Caki2 (cell line): ENCODE data around the gene KMT2E. TPM values are rescaled to one million over a fixed set of nuclear protein-coding genes. Genes with fewer than 3 reads are reported as not detected.
"Not testable (repeated sequence)": the region's sequence is repeated elsewhere in the genome, so short reads cannot be mapped to it uniquely, and the experiment has no call there.

ENCODE experiments used
- DNase-seq: peaks from one replicate; pipeline ENCODE4 v3.0.0-alpha.2; 2015; ENCODE audit warnings: low read depth
- in situ Hi-C: cut with HindIII; loops from 2 replicates; pipeline ENCODE4 v1.10.0; 2016; ENCODE audit warnings: low sequenced_read_pairs, low pct_unique_long_range_greater_than_20kb, mixed read lengths
- total RNA-seq: library from RNA; depleted of rRNA; stranded (reverse); fragments of >200 nt; shearing (Covaris generic); gene quantifications from 2 replicates; pipeline ENCODE4 v1.2.3, GENCODE V29; 2014; ENCODE audit warnings: low replicate concordance

KMT2E gene
- total RNA-seq, 1 experiment from 2014 or later, result 12.2 TPM

DNA sequence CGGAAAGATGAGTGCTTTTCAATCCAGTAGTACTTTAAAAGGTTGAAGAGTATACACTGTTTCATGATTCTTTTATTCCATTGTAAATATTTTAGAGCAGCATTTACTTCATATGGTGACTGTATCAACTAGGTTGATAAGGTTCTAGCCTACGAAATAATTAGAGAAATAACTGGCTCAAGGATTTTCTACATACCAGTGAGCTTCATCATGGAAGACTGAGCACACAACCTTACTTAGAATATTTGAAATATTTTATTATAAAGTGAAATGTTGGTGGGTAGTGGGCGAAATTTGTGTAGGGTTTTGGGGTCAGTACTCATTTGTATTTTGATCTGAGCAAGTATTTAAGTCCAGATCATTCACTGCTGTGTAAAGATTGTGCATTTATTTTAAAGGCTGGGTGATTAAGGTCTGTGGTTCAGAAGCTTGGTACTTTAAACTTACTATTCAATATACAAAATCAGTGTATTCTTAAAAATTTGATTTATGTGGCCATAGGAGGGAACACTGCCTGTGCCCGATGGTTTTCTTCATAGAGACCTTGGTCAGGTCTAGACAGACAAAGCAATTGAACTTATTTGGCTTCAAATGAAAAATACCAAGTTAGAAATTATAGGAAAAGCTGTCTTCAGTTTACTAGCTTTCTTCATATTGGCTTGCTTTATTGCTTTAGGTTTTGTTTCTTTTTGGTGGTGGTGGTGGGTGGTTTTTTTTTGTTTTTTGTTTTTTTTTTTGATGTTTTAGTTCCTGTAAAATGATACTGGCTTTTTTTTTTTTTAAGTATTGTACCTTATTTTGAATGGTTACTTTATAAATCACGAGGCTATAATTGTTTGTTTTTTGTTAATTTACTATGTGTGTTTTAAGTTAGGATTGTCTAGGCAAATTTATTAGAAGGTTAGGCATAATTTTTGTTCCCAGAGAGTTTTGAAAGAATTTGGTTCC lies 3.0 kb downstream of the KMT2E start:
- in situ Hi-C loops, result no loop called here
- DNase-seq, result no peak

DNA sequence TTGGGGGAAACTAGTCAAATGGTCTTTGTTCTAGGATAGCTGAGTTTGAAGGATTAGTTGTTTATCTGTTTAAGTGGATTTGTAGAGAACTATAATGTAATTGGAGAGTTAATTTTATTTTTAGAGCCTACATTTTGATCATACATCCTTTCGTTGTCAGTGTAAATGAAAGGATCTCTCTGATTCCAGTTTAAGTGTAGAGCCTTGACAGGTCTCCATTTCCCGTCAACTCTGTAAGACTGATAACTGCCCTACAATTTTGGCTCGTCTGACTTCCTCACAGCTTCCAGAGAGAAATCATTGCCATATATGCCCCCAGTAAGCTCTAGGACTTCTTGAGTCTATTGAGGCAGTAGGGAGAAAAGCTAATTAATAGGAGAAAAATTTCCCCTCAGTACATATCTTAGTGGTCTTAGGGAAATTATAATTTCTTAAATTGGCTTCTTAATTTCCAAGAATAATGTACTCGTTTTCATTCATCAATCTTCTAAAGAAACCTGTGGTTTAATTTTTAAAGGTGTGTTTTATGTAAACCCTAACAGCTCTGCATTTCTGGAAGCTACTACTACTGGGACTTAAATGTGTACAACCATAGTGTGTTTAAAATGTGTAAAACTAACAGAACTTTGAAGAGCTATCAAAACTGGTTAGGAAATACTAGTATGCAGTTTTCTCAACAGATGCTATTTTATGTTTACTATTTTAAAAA lies 3.8 kb downstream of the KMT2E start:
- no peak for DNase-seq
- in situ Hi-C loops, result no loop called here

DNA sequence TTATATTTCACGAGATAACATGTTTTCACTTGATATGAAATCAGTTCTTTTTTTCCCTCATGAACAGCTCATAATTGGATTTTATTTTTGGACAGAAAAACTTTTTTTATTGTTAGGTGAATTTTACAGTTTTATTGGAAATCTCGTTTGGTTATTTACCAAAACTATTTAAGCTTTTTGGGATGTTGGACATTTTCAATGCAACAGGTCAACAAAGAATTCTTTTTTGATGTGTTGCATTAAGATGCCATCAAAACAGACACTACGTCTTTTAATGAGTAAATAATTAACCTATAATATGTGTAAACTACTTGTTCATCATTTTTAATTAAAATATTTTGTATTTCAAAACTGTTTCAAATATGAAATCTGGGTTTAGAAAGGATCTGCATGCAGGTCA lies 5.3 kb downstream of the KMT2E start:
- DNase-seq, result no peak

DNA sequence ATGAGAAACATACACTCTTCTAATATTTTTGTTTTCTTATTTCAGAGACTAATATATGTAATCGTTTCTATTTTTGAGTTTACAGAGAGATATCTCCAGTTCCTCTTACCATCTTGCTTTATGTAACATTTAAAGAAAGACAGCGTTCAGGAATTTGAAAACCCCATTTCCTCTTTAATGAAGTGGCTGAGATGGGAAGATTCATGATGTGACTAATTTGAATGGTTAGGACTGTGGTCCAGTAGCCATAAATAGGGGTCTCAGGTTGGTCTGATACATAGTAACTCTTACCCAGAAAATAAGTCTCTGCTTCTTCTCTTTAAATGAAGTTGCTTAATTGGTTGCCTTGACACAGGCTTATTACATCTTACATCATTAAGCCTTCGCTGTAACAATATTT lies 6.9 kb downstream of the KMT2E start:
- in situ Hi-C loops, result no loop called here
- DNase-seq, result no peak

More for the DNA sequence above, 5.3 kb downstream of the KMT2E start:
- in situ Hi-C loops, result no loop called here

DNA sequence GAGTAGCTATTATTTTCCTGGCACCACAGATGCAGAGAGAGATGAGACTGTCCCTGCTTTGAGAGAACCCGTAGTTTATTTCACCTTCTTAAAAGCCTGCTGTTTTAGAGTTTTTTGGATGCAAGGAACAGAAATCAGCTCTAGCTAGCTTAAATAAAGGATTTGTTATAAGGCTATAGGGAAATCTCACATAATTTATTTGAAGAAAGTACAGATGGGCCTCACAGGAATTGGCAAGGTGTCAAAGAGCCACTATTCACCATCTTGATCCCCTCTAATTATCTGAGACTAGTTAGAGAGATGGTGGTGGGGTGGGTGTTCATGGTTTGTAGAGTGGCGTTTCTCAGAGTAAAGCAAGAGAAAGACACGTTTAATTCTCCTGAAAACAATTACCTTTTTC lies 7.3 kb downstream of the KMT2E start:
- in situ Hi-C loops, result no loop called here
- no peak for DNase-seq

DNA sequence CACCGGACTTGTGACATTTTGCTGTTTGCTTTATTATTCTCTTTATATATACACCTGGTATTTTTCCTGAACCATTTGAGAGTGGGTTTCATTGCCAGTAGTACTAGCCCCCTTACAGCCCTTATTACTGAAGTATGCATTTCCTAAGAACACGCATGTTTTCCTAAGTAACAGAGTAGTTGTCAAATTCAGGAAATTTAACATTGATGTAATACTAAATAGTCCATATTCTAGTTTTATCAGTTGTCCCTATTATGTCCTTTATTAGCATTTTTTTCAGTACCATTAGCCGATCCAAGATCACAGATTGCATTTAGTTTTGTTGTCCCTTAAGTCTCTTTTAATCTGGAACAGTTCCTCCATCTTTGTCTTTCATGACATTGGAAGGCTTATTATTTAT lies 8.0 kb downstream of the KMT2E start:
- no peak for DNase-seq

DNA sequence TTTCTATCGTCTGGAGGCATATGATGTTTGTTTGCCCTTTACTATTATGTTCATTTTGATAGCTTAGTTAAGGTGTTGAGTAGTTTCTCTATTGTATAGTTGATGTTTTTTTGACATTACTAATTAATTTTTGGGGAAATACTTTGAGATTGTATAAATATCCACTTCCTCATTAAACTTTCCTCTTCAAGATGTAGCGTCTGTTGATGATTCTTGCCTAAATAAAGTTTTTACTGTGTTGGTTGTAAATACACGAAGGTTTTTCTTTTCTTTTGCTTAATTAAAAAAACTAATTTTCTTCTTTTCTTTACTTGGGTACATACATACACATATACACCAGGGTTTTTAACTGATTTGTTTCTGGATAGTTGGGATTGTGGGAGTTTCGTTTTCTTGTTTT lies 8.5 kb downstream of the KMT2E start:
- in situ Hi-C loops, result no loop called here

More for the DNA sequence above, 8.0 kb downstream of the KMT2E start:
- in situ Hi-C loops, result no loop called here

DNA sequence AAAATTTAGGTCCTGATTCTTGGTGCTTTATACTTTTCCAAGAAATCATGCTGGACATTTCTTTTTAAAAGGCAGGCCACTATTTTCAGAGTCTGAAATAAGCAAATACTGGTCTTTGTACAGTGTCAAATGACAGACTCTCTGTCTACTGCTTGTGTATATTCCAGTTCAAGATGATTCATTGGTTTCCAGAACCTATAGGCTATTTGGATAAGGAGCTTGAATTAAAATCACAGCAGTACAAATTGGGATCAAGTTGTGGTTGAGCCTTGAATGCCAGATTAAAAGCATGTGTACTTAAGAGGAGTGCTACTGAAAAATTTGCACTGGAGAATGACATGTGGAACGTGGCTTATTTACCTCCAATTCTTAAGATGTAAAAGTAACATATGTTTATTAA lies 10.7 kb downstream of the KMT2E start:
- in situ Hi-C loops, result no loop called here

More for the DNA sequence above, 8.5 kb downstream of the KMT2E start:
- no peak for DNase-seq

DNA sequence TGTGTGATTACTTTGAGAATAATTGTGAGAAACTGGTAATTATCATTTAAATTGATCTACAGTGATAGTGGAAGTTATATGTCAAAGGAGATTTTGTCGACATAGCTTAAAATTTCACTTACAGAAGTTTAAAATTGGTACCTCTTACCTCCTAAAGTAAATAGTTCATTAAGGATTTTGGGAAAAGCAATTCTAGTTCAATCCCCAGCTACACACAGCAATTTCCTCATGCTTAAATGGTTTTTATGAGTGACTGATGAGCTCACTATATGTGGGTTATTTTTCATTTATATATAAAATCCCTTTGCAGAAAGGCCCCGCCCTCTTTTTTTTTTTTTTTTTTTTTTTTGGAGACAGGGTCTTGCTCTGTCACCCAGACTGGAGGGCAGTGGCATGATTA lies 12.7 kb downstream of the KMT2E start:
- in situ Hi-C loops, result no loop called here
- no peak for DNase-seq

More for the DNA sequence above, 10.7 kb downstream of the KMT2E start:
- no peak for DNase-seq

DNA sequence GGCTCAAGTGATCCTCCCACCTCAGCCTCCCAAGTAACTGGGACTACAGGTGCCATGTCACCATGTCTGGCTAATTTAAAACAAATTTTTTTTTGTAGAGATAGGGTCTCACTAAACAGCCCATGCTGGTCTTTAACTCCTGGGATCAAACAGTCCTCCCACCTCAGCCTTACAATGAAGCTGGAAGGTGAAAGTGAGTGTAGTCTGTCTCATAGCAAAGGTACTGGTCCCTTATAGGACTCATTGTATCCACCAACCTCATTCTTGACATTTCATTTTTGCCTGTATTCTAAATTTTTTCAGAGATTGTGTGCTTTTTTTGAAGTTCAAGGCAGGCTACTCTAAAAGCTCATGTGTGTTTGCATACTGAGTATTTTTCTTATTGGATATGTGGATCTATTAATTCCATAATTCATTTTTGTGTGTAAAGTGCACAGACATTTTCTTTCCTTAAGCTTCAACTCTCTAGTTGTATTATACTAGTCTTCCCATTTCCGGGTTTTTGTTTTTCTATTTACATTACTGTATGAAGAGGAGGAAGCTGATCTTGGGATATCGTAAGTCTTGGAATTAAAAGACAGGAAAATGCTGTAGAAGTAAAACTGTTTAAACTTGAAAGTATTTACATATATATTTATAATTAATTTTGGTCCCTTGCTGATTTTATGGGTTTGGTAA lies 13.3 kb downstream of the KMT2E start:
- no peak for DNase-seq
- in situ Hi-C loops, result no loop called here

DNA sequence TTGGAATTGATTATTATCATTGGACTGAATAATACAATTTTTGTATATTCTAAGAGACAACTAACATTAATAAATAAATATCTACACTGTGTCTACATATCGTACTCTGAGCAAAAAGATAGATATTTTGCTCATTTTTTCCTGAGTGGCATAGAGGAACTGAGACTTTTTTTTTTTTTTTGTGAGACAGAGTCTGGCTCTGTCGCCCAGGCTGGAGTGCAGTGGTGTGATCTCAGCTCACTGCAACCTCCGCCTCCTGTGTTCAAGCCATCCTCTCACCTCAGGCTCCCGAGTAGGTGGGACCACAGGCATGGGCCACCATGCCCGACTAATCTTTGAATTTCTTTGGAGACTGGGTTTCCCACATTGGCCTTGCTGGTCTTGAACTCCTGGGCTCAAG lies 14.0 kb downstream of the KMT2E start:
- DNase-seq, result no peak
- in situ Hi-C loops, result no loop called here

DNA sequence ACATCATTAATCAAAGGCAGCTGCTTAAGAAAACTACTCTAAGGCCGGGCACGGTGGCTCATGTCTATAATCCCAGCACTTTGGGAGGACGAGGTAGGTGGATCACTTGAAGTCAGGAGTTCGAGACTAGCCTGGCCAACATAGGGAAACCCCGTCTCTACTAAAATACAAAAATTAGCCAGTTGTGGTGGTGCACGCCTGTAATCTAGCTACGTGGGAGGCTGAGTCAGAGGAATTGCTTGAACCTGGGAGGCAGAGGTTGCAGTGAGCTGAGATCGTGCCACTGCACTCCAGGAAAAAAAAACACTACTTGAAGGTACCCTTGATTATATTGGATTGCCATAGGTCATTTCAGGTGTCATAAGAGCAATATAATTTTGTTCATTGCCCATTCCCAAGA lies 14.9 kb downstream of the KMT2E start:
- in situ Hi-C loops, DNase-seq: not testable (repeated sequence)

DNA sequence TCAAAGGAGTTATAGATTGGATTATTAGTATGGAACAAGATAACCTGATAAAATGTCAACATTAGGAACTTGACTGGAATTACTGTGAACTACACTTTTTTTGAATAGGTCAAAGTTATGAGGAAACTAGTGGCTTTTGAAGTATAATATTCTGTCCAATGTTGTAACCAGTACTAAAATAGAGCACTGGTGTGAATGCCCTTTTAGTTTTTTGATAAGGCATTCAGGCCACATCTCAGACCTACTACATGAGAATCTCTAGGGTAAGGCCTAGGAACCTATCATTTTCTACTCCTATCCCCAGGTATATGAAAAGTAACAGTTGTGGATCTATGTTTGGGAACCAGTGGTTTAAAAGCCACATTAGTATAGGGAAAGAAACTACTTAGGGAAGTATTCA lies 16.4 kb downstream of the KMT2E start:
- in situ Hi-C loops, result no loop called here
- no peak for DNase-seq

DNA sequence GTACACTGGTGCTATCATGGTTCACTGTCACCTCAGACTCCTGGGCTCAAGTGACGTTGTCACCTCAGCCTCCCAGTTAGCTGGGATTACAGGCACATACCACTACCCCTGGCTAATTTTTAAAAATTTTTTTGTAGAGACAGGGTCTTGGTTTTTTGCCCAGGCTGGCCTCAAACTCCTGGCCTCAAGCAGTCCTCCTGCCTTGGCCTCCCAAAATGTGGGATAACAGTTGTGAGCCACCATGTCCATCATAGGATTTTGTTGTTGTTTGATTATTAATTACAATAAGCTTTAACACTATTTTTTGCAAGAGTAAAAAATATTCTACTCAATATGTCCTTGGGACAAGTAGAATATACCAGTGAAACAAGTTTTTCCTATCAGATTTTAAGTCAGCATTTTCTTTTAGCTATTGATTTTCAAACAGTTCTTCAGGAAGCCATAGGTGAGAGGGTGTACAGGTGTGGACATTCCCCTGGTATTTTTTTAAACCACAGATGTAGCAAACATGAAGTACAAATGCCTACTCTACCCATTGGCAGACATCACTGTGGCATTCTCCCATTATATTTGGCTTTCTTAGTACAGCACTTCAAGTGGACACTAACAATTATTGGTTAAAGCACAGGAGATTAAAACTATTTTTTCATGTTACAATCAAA lies 18.7 kb downstream of the KMT2E start:
- in situ Hi-C loops, result no loop called here
- no peak for DNase-seq

DNA sequence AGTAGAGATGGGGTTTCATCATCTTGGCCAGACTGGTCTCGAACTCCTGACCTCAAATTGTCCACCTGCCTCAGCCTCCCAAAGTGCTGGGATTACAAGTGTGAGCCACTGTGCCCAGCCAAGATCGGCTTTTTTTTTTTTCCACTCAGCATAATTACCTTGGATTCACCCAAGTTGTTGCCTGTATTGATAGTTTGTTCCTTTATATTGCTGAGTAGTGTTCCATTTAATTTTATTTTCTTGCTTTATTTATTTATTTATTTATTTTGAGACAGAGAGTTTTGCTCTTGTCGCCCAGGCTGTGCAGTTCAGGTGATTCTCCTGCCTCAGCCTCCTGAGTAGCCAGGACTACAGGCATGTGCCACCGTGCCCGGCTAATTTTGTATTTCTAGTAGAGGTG lies 21.3 kb downstream of the KMT2E start:
- in situ Hi-C loops, result no loop called here

DNA sequence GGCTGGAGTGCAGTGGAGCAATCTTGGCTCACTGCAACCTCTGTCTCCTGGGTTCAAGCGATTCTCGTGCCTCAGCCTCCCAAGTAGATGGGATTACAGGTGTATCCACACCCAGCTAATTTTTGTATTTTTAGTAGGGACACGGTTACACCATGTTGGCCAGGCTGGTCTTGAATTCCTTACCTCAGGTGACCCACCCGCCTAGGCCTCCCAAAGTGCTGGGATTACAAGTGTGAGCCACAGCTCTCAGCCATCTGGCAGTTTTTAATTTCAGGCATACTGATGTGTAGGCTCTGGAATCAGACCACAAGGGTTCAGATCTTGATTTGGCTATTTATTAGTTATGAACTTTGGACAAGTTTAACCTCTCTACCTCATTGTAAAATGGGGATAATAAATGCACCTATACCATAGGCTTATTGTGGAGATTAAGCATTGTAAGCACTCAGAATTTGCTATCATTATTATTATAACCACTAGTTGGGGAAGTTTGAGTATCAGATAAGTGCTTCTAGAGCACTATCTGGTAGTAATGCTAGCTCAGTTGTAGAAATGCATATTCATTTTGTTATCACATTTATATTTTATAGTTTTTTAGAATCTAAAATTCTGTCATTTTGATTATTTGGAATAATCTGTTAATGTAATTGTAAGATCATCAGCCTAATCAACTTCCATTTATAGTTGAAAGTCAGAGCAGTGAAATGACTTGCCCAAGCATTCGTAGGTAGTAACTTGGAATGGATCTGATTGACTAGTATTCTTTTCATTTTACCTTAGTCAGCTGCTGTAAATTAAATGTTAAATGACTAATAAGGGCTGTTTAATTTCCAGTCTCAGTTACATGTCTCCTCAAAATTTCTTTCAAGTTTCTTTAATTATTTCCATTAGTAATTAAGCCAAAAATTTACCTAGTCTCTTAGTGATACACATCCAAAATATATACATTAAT lies 22.5 kb downstream of the KMT2E start:
- in situ Hi-C loops, result no loop called here
- no peak for DNase-seq

More for the DNA sequence above, 21.3 kb downstream of the KMT2E start:
- no peak for DNase-seq

DNA sequence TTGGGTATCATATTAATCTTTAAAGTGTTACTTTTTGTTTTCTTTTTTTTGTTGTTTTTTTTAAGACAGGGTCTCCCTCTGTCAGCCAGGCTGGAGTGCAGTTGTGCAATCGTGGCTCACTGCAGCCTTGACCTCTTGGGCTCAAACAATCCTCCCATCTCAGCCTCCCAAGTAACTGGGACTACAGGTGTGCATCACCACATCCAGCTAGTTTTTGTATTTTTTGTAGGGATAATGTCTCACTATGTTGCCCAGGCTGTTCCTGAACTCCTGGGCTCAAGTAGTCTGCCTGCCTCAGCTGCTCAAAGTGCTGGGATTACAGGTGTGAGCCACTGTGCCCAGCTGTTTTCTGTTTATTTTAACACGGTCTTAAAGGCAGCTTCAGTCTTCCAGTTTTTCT lies 23.3 kb downstream of the KMT2E start:
- in situ Hi-C loops, result no loop called here
- no peak for DNase-seq
